C4-2B (cell line): ENCODE data around the gene SGTA.

Source experiments
- H3K27ac ChIP-seq: fragments of 450-650 bp; 2 replicates; pipeline ENCODE4 v1.5.1; 2017
- ZFX ChIP-seq: fragments of 450-650 bp; IDR thresholded peaks from 2 replicates; pipeline ENCODE4 v1.6.1; 2017
- TF ChIP-seq, protein P1 (sequence below): fragments of 450-650 bp; conservative IDR thresholded peaks from 2 replicates; pipeline ENCODE4 v1.5.1; 2017; ENCODE audit warnings: mild to moderate bottlenecking

Gene SGTA

DNA sequence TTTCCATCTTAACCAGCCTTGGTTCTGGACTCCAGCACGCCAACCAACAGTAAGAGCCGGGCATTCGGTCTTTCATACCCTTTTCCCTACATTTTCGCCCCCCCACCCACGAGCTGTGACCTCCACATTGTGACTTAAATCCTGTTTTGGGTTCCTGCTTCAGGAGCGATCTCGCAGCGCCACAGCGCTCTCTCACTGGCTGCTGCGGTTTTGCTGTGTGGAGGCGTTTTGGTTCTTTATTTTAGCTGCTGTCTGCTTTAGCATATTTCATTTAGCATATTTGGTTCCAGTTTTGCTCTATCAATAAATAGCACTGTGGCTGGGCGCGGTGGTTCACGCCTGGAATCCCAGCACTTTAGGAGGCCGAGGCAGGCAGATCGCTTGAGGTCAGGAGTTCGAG is 23.7 kb downstream of the SGTA start:
- TF ChIP-seq ZFX: no peak
- TF ChIP-seq, protein P1, sequence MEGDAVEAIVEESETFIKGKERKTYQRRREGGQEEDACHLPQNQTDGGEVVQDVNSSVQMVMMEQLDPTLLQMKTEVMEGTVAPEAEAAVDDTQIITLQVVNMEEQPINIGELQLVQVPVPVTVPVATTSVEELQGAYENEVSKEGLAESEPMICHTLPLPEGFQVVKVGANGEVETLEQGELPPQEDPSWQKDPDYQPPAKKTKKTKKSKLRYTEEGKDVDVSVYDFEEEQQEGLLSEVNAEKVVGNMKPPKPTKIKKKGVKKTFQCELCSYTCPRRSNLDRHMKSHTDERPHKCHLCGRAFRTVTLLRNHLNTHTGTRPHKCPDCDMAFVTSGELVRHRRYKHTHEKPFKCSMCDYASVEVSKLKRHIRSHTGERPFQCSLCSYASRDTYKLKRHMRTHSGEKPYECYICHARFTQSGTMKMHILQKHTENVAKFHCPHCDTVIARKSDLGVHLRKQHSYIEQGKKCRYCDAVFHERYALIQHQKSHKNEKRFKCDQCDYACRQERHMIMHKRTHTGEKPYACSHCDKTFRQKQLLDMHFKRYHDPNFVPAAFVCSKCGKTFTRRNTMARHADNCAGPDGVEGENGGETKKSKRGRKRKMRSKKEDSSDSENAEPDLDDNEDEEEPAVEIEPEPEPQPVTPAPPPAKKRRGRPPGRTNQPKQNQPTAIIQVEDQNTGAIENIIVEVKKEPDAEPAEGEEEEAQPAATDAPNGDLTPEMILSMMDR: no peak
- H3K27ac ChIP-seq: no peak overlapping the region

- no peak overlapping the region for H3K27ac ChIP-seq
- TF ChIP-seq, protein P1: no peak
- TF ChIP-seq ZFX: no peak
These were observed 24.3 kb downstream of the SGTA start for GRCh38 chr19:2758601-2759313.

- no peak for TF ChIP-seq ZFX
- TF ChIP-seq, protein P1: no peak
- H3K27ac ChIP-seq: no peak overlapping the region
These were observed 25.9 kb downstream of the SGTA start for GRCh38 chr19:2756921-2757881.

GRCh38 chr19:2756477-2756876 is 26.6 kb downstream of the SGTA start:
- H3K27ac ChIP-seq: no peak overlapping the region
- no peak for TF ChIP-seq ZFX
- TF ChIP-seq, protein P1: no peak

GRCh38 chr19:2755811-2756210 is 27.3 kb downstream of the SGTA start:
- H3K27ac ChIP-seq: no peak overlapping the region
- TF ChIP-seq, protein P1: no peak
- TF ChIP-seq ZFX: no peak

DNA sequence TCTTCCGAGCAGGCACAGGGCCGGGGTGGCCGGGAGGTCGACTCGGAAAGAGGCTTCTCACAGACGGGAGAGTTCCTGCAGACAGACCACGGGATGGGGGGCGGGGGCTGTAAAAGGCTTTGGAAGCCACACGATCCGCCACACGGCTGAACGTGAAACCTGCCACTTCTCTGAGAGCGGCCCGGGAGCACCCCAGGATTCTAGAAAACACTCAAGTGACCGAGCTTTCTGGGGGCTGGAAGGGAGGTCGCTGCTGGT is 27.7 kb downstream of the SGTA start:
- H3K27ac ChIP-seq: no peak overlapping the region
- TF ChIP-seq, protein P1: no peak
- no peak for TF ChIP-seq ZFX
